GM19397 (cell line): ENCODE measurements around the gene SFMBT2.

Source experiments
- ATAC-seq: cut with Tn5 transposase; IDR thresholded peaks from one replicate; pipeline ENCODE4 v1.9.1; 2021; ENCODE audit warnings: mild to moderate bottlenecking, moderate library complexity; ENCODE audit not compliant: unreplicated experiment

Gene SFMBT2

DNA sequence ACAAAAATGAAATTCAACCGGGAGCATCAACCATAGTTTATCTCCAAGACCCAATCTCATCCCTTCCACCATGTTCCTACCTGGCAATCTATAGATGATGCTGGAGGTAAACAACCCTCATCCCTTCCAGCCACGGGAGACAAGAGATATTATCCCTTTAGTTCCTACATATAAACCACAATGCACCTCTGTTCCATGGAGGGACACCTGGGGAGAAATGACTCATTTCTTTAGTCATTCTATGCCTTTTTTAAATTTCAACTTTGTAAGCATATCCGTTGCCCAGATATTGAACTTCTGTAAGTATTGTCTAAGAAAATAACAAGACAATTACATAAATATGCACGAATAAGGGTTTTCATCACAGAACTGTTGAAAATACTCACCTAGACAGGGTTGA is 15.5 kb upstream of the SFMBT2 start:
- no peak for ATAC-seq

DNA sequence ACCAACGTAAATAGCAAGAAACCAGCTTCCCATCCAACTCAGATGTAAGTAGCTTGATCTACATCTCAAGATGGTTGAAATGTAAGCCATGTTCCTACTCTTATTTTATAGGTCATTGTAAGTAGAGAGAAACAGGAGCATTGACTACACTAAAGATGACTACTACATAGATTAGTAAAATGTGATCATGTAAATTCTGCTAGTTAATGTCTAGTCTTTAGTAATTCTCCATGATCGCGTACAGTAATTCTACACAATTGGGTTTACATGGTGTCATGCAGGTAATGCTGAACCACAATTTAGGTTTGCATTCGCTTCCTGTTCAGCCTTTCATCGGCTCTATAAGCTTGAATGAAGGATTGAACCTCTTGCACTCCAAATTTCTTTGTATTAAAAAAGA is 14.9 kb upstream of the SFMBT2 start:
- no peak for ATAC-seq

DNA sequence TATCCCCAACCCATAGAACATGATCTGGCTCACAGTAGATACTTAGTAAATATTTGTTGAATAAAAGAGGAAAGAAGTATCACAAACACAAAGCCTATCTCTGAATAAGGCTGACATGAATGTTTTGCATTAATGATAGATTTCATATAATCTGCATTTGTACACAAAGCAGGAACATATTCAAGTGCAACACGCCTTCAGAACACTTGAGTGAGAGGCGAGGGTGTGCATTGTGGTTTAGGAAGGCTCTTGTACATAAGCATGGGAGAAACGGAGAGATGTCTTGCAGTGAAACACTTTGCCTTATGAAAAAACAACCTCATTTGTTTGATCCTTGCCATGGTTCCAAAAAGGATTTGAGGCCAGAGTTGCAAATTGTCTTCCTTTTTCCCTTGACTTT is 14.1 kb upstream of the SFMBT2 start:
- ATAC-seq: no peak

DNA sequence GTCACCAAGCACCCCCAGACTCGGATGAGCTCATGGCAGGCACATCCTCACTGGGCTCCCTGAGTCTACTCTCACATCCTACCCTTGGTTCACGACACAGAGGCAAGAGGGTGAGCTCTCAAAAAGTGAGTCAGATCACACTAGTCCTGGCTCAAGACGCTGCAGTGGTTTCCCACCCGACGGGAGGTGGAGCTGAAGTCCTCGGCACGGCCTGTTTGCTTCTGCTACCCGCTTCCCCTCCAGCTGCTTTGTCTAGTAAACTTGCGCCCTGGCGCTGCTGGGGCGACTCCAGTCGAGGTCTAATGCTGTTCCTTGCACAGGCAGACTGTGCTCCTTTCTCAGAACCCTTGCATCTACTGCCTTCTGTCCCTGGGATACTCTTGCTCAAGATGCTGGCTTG is 13.5 kb upstream of the SFMBT2 start:
- ATAC-seq: no peak

DNA sequence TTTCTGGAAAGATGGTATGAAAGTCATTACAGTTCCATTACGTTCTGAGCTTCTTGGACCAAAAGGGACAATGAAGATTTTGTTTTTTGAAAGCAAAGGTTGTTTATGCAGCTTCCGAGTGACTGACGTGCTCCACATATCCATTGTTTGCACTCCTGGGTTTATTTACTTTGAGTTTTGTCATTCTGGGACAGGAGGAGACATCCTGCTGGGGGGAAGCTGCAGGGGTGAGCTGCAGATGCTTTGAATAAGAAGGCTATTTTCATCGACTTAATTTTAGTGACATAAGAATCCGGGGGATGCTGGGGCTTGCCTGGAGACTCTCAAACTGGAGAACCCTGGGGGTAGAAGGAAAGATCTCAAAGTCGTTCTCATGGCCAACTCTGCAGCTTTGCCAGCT is 12.7 kb upstream of the SFMBT2 start:
- ATAC-seq: no peak

DNA sequence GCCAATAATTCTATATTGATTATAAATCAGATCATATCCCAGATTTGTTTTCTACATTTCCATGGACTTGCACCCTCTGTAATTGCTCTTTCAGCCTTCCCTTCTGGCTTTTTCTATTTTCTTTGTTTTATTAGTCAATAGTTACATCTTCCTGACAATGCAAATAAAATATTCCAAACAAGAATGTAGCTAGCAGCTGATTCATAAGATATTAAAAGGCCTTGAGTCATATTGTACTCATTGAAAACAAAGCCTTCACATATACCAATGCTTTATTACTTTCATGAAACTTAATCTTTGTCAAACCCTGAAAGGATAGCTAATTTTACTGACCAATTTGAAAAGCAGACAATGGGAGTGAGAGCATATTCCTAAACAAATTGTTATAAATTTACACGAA is 10.7 kb upstream of the SFMBT2 start:
- no peak for ATAC-seq

DNA sequence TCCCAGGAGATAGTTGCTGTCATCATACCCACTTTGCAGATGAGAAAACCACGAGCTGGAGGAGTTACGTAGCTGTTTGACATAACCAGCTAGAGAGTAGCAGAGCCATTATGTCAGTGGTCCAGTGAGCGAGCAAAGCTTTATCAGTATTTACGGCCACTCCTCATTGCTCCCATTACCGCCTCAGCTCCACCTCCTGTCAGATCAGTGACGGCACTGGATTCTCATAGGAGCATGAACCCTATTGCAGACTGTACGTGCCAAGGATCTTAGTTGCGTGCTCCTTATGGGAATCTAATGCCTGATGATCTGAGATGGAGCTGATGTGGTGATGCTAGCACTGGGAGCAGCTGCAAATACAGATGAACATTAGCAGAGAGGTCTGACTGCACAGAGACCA is 9.2 kb upstream of the SFMBT2 start:
- no peak for ATAC-seq

DNA sequence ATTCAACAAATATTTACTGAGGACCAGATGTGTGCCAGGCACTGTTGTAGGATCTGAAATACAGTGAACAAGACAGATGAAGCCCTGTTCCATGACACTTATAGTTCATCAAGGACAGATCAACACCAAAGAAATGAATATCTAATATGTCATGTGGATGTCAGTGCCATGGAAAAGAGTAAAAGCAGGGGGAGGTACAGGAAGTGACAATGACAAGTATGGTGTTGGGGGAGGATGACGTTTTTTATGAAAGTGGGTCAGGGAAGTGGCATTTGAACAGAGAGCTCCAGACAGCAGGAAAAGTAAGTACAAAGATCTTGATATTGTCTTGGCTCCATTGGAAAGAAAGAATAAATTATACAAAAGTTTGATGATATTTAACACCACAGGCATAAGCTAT is 7.0 kb upstream of the SFMBT2 start:
- no peak for ATAC-seq

DNA sequence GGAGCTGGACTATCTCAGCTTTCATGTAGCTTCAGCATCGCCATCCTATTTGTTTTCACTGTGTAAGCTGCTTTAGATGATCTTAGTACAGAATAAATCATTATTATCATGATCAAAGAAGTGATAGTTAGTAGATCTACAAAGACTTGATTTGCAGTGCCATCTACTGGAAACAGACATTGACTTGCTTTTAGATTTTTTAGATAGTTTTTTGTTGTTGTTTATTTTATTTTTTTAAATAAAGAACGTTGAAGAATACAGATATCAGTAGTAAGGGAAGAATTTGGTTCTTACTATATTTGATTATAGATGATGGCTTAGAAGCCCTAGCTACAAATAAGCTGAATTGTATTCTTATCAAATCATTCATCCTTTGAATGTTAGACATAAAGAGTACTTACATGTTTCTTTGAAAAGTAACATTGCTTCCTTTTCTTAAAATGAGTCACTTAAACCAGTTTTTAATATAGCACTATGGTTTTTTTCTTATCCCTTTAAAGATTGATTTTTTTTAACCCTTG is 6.3 kb upstream of the SFMBT2 start:
- no peak for ATAC-seq

DNA sequence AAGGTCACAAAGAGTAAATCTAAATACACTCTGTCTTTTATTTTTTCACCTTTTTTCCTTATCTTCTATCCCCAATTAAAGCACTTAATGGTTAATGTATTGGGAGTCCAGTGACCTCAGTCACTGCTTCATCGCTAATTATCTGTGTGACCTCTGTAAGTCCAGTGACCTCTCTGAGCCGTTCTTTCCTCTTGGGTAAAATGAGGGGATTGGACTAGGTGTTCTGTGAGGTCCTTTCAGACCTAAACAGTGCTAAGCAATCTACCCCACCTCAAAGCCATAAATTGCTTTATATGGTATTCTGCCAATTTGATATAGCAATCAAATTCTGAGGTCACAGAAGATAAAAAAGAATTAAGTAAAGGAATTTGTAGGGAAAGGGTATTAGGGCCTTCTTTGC is 3.9 kb upstream of the SFMBT2 start:
- no peak for ATAC-seq

DNA sequence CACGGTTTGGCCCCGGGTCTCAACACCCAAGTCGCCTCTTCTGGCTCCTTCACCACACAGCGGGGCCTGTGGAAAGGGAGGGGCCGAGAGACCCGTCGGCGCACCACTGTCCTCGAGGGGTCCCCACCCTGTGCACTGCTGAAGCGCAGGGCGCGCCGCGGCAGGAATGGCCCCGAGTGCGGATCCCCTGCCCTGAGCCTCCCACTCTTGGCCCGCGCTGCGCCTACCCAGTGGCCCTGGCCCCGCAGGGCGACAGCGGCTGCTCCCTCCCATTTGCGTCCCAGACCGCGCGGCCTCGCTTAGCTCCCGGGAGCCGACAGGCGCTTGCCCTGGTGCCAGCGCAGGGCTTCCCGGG is 2.1 kb upstream of the SFMBT2 start:
- ATAC-seq: no peak

DNA sequence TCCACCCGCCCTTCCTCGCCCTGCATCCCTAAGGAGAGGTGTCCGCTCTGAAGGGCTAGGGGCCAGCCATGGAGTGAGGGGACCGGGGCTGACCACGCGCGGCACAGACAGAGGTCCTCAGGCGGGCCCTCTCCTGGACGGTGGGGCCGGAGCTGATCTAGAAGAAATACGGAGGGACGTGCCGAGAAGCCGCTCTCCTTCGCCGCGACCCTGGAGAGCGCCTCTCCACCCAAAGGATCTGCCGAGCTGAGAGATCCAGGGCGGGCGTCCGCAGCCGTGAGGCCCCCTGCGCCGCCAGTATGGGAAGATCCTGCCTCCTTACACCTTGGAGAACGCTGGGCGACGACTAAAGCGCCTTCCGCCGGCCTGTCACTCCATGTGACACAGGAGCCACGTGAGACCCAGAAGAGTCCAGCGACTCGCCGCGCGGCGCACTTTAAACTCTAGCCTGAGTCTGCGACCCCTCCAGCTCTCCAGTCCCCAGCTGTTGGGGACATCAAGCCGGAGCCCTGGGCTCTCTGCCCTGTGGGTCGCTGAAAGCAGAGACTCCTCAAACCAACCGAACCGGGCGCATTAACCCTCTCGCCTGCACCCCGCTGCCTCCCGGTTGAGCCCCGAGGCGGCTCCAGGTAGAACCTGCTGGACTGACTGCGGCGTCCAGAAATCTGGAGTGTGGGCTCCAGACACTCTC is 1.5 kb upstream of the SFMBT2 start:
- ATAC-seq: no peak

DNA sequence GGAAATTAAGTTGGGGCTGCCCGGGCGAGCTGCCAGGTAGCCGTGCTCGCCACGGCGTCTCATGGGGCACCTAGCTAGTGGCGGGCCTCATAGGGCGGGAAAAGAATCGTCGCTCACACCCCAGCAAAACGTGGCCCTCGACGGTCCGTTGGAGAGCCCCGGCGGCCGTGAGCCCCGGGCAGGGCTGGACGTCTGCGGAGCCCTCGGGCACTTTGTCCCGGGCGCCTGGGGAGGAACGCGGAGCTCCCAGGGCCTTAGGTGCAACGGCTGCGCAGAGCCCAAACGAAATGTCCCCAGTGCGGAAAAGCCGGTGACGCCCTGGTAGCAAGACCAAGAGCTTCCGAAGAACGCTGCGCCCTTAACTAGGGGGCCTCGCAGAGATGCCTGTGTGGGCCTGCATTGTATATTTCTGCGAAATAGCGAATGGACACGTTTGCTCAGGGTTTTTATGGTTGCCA is 866 bp upstream of the SFMBT2 start:
- no peak for ATAC-seq

DNA sequence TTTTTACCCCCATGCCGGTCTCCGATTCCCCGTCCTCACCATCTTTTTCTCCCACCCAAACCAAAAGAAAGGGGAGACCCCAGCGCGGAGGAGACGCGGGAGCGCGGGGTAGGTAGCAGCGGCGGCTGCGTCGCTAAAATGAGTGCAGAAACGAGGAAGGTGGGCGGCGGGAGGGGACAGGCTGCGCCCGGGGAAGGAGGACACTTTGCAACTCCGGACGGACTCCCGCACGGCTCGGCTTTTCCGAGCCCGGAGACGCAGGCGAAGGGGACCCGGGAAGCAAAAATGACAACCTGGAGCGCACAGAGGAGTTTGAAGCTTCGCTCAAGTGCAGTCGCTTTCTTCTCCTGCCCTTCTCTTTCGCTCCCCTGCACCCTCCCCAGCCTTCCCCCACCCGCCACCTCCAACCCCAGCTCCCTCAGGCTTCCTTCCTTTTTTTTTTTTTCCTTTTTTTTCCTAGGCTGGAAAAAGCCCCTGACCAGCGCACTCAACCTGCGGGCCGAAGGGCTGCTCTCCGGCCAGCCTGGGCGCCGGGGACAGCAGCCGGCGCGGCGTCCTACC is 453 bp downstream of the SFMBT2 start:
- ATAC-seq: no peak

DNA sequence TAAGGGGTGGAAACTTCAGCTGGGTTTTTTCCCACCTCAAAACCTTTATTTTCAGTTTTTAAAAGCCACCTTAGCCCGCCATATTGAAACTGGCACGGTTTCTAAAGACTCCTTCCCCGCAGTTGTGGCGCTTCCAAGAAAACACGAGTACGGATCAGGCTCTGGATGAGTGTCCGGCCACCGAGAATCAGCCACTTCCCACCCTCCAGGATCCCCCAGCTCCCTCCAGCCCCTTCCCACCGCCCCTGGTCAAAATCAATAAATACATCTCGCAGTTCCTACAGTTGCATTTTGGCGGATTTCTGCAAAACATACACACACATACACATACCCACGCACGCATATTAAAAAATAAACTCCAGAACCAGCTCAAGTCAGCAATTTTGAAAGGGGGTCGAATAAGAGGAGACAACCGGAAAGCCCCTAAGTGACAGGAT is 1.1 kb downstream of the SFMBT2 start:
- ATAC-seq: no peak

DNA sequence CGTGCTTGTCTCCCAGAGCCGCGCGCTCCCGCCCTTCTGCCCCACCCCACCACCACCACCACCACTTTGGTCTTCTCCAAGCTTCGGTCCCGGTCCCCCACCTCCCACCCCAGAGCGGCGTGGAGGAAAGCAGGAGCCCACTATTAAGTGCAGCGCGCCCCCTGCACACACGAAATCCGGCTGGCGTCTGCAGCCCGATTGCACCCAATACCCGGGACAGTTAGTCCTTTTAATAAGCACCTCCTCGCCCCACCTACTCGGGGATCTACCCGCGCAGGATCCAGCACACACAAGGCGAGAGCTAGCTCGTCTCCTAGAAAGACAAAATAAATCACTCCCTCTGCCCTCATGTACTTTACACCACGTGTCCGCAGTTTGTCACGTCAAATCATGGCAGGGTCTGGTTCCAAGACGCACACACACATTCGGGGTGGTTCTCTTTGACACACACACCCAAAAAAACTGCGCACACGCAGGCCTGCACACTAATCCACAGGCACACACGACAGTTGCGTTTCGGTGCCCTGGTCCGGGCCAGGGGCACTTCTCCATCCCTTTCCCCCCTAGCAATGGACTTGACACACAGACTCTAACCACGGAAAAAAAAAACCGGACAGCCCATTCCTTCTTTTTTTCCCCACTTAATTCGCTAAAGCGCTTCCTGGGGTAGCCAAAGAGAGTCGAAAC is 1.6 kb downstream of the SFMBT2 start:
- peak; percentile 37 for ATAC-seq

DNA sequence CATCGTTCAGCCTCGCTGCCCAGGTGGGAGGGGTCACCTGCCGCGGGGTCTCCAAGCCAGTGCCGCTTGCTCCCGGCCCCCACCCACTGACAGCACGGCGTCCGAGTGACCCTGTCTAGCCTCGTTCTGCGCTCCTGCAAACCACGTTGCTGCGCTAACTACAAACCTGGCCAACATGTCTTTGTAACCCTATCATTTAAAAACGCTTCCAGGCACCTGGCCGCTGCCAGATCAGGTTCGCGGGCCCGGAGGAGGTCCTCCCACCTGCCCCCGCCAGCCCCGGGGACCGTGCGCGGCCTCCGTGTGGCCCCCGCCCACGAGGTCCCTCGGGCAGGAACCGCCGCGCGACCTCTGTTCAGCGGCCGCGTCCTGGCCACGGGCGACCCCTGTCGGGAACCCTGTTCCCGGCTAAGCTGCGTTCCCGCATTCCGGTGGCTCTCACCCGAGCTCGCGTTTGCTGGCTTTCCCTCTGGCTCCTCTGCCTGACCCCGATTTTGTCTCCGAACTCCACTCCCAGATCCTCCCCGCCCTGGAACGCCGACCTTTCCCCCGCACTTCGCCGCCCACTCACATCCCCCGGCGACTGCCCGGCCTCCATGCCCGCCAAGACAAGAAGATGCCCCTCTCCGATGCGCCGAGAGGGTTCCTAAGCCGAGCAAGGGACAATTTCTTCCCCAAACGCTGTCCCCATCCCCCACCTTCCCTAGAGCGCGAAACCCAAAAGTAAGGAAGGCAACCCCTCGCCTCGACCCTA is 2.4 kb downstream of the SFMBT2 start:
- no peak for ATAC-seq

DNA sequence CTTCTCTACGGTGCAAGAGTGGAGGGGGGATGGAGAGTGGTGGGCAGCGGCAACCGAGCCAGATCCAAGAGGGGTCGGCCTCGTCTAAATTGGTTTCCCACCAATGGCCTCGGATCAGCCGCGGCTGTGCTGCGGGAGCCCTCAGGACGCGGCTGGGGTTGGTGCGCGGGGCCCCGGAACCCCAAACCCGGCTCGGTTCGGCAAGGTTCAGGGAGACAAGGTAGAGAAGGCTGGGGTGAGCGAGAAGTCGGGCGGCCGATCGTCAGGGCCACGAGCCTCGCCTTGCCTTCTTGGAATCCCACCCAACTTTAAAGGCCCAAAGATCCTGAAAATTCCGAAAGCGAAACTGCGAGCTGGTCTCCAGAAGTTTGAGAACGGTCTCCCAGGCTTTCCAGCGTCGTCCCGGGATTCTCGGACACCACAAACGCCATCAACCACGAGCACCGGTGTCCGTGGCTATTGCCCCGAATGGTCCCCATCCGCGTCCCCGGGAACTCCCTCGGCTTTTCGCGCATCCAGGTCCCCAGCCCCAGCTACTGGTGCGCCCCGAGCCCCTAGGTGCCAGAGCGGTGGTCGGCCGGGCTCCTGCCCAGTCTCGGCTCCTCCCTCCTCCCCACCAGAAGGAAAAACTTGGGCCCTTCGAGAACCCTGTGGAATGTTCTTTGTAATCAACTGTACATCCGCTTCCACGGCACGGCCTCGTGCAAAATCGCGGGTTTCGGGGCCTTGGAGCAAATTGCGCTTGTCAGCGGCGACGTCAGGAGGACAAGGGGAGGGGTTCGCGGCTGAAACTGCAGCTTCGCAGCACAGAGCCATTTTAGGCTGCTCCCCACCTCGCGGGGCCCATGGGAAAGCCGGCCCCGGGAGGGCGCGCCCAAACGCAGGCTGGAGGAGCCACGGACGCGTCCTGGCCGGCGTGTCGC is 3.2 kb downstream of the SFMBT2 start:
- no peak for ATAC-seq

DNA sequence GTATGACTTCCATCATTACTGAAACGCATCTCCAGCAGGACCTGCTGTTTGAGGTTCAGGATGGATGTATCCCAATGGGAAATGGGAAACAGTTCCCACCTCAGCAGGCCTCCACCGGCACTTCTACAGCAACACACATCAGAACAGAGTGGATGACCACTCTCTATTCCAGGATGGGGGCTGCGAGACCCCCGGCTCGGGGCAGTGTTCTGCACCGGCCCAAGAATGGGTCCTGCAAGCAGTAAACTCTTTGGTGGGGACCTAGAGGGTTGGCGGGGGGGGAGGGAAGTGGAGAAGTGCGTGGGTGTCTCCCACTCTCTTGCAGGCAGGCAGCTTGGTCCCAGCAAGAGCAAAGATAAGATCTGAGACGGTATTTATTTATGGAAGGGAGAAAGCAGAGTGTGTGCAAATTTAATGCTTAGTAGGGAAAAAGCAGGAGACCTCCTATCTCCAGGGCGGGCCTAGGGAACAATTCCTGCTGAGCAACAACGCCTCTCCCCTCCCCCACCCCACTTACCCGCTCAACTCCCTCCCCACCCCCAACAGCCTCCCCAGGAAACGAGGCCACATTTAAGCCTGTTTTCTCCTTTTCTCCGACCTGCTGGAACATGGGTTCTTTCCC is 4.0 kb downstream of the SFMBT2 start:
- no peak for ATAC-seq

DNA sequence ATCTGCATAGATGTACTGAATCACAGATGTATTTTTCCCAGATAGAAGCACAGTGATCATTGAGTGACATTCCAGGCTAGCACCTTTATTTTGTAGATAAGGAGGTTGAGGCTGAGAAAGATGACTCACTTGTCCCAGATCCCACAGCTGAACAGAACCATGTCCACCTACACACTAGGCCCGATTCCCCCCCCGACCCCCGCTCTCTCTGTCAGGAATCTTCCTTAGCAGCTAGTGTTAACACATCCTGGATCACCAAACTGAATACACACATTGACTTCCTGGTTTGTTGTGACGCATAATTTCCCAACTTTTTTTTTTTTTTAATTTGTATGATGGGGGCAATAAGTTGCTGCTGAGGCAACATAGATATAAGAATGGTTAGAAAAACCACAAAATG is 5.2 kb downstream of the SFMBT2 start:
- ATAC-seq: no peak
